Memory B cell (primary cell): ENCODE data around the gene HOXD4.

Experiments
- ATAC-seq: fragments of 150-1000 bp; cut with Tn5 transposase; 2 replicates; pipeline ENCODE4 v1.10.0; 2021; ENCODE audit warnings: low read depth, mild to moderate bottlenecking, moderate library complexity
- DNase-seq, 2 donors: peaks; one replicate each; pipeline ENCODE4 v3.0.0; 2022; ENCODE audit warnings: low spot score in 2 of 2
- H3K27ac Mint-ChIP-seq: one replicate; pipeline ENCODE4 v1.8.0; 2022; ENCODE audit warnings: mild to moderate bottlenecking, moderate library complexity, mixed read lengths
- H3K27me3 Mint-ChIP-seq: one replicate; pipeline ENCODE4 v1.8.0; 2022; ENCODE audit warnings: mixed read lengths
- H3K36me3 Mint-ChIP-seq: one replicate; pipeline ENCODE4 v1.8.0; 2022; ENCODE audit warnings: mild to moderate bottlenecking, mixed read lengths
- H3K4me1 Mint-ChIP-seq: one replicate; pipeline ENCODE4 v1.8.0; 2022; ENCODE audit warnings: mixed read lengths
- H3K4me3 Mint-ChIP-seq: one replicate; pipeline ENCODE4 v1.8.0; 2022; ENCODE audit warnings: mild to moderate bottlenecking, moderate library complexity, mixed read lengths
- H3K9me3 Mint-ChIP-seq: one replicate; pipeline ENCODE4 v1.8.0; 2022; ENCODE audit warnings: mixed read lengths

Gene HOXD4

GRCh38 chr2:176120364-176121189 lies 30.8 kb upstream of the HOXD4 start:
- no peak for DNase-seq
- H3K4me3 Mint-ChIP-seq, result no peak overlapping the region
- no peak for ATAC-seq
- H3K27me3 Mint-ChIP-seq, result peaks cover 41% of the 10 kb centered on the region
- H3K4me1 Mint-ChIP-seq, result peaks cover 4% of the 10 kb centered on the region
- H3K36me3 Mint-ChIP-seq, result no peaks in the 10 kb centered on the region
- H3K9me3 Mint-ChIP-seq, result no peaks in the 10 kb centered on the region
- no peak overlapping the region for H3K27ac Mint-ChIP-seq

- H3K27ac Mint-ChIP-seq, result no peak overlapping the region
- H3K27me3 Mint-ChIP-seq, result peaks cover 40% of the 10 kb centered on the region
- ATAC-seq (no peak), DNase-seq (no peak)
- H3K4me1 Mint-ChIP-seq, result peaks cover 4% of the 10 kb centered on the region
- H3K4me3 Mint-ChIP-seq, result no peak overlapping the region
- H3K36me3 Mint-ChIP-seq, result no peaks in the 10 kb centered on the region
- H3K9me3 Mint-ChIP-seq, result no peaks in the 10 kb centered on the region
These were observed 29.9 kb upstream of the HOXD4 start for GRCh38 chr2:176121190-176122051.

GRCh38 chr2:176122052-176122682 lies 29.2 kb upstream of the HOXD4 start:
- Mint-ChIP-seq H3K9me3 (no peaks in the 10 kb centered on the region), H3K27ac (no peak overlapping the region), H3K4me3 (no peak overlapping the region), H3K4me1 (peaks cover 4% of the 10 kb centered on the region), H3K36me3 (no peaks in the 10 kb centered on the region), H3K27me3 (peaks cover 35% of the 10 kb centered on the region)
- DNase-seq (no peak), ATAC-seq (no peak)

- no peak for DNase-seq
- H3K27me3 Mint-ChIP-seq, result peaks cover 36% of the 10 kb centered on the region
- no peak for ATAC-seq
- H3K4me1 Mint-ChIP-seq, result peaks cover 4% of the 10 kb centered on the region
- H3K9me3 Mint-ChIP-seq, result no peaks in the 10 kb centered on the region
- no peaks in the 10 kb centered on the region for H3K36me3 Mint-ChIP-seq
- no peak within 1 kb of the TSS for H3K4me3 Mint-ChIP-seq
- no peak within 1 kb of the TSS for H3K27ac Mint-ChIP-seq
These were observed 28.5 kb upstream of the HOXD4 start, which contains the start of gene HOXD9 for GRCh38 chr2:176122683-176123410. Gene HOXD9 (plus strand): TSS chr2:176122719. CDS start chr2:176122769, 50 bp downstream.

GRCh38 chr2:176123411-176124109 lies 27.8 kb upstream of the HOXD4 start:
- no peaks in the 10 kb centered on the region for H3K36me3 Mint-ChIP-seq
- H3K27ac Mint-ChIP-seq, result no peak overlapping the region
- no peak for ATAC-seq
- peaks cover 36% of the 10 kb centered on the region for H3K27me3 Mint-ChIP-seq
- H3K4me3 Mint-ChIP-seq, result no peak overlapping the region
- H3K4me1 Mint-ChIP-seq, result peaks cover 2% of the 10 kb centered on the region
- H3K9me3 Mint-ChIP-seq, result no peaks in the 10 kb centered on the region
- DNase-seq, result no peak

GRCh38 chr2:176124110-176124946 lies 27.0 kb upstream of the HOXD4 start:
- H3K4me3 Mint-ChIP-seq, result no peak overlapping the region
- peaks cover 2% of the 10 kb centered on the region for H3K4me1 Mint-ChIP-seq
- H3K27me3 Mint-ChIP-seq, result peaks cover 34% of the 10 kb centered on the region
- H3K27ac Mint-ChIP-seq, result peak overlapping the region; percentile 24
- H3K36me3 Mint-ChIP-seq, result no peaks in the 10 kb centered on the region
- no peak for ATAC-seq
- no peaks in the 10 kb centered on the region for H3K9me3 Mint-ChIP-seq
- DNase-seq, result no peak

GRCh38 chr2:176124947-176125771 lies 26.2 kb upstream of the HOXD4 start:
- DNase-seq, result no peak

GRCh38 chr2:176125772-176126054 lies 25.6 kb upstream of the HOXD4 start:
- ATAC-seq, result no peak
- H3K36me3 Mint-ChIP-seq, result no peaks in the 10 kb centered on the region
- no peak overlapping the region for H3K27ac Mint-ChIP-seq

More at GRCh38 chr2:176124947-176125771, 26.2 kb upstream of the HOXD4 start:
- no peak for ATAC-seq
- H3K9me3 Mint-ChIP-seq, result no peaks in the 10 kb centered on the region
- peaks cover 27% of the 10 kb centered on the region for H3K27me3 Mint-ChIP-seq
- peak overlapping the region; percentile 24 for H3K27ac Mint-ChIP-seq
- H3K36me3 Mint-ChIP-seq, result no peaks in the 10 kb centered on the region
- H3K4me3 Mint-ChIP-seq, result no peak overlapping the region
- H3K4me1 Mint-ChIP-seq, result peaks cover 2% of the 10 kb centered on the region

GRCh38 chr2:176126929-176127773 lies 24.2 kb upstream of the HOXD4 start:
- H3K27me3 Mint-ChIP-seq, result peaks cover 30% of the 10 kb centered on the region
- H3K9me3 Mint-ChIP-seq, result no peaks in the 10 kb centered on the region
- no peak overlapping the region for H3K4me3 Mint-ChIP-seq
- ATAC-seq (peak; percentile 37), DNase-seq (peak; percentile 66 to 74)
- peaks cover 2% of the 10 kb centered on the region for H3K36me3 Mint-ChIP-seq
- H3K4me1 Mint-ChIP-seq, result peaks cover 2% of the 10 kb centered on the region
- peak overlapping the region; percentile 78 for H3K27ac Mint-ChIP-seq

More at GRCh38 chr2:176125772-176126054, 25.6 kb upstream of the HOXD4 start:
- no peak overlapping the region for H3K4me3 Mint-ChIP-seq
- DNase-seq, result no peak
- H3K9me3 Mint-ChIP-seq, result no peaks in the 10 kb centered on the region
- peaks cover 2% of the 10 kb centered on the region for H3K4me1 Mint-ChIP-seq
- H3K27me3 Mint-ChIP-seq, result peaks cover 24% of the 10 kb centered on the region

GRCh38 chr2:176127774-176128072 lies 23.6 kb upstream of the HOXD4 start:
- Mint-ChIP-seq H3K36me3 (peaks cover 2% of the 10 kb centered on the region), H3K27me3 (peaks cover 34% of the 10 kb centered on the region), H3K9me3 (no peaks in the 10 kb centered on the region), H3K4me1 (peaks cover 5% of the 10 kb centered on the region), H3K4me3 (no peak overlapping the region), H3K27ac (peak overlapping the region; percentile 78)
- ATAC-seq (no peak), DNase-seq (no peak)

- Mint-ChIP-seq H3K4me3 (no peak overlapping the region), H3K9me3 (no peaks in the 10 kb centered on the region), H3K27ac (peak overlapping the region; percentile 78), H3K4me1 (peaks cover 5% of the 10 kb centered on the region), H3K36me3 (peaks cover 2% of the 10 kb centered on the region), H3K27me3 (peaks cover 35% of the 10 kb centered on the region)
- DNase-seq (no peak), ATAC-seq (no peak)
These were observed 23.0 kb upstream of the HOXD4 start for GRCh38 chr2:176128172-176128981.
